Measurements from ENCODE around the gene PODXL.

DNA sequence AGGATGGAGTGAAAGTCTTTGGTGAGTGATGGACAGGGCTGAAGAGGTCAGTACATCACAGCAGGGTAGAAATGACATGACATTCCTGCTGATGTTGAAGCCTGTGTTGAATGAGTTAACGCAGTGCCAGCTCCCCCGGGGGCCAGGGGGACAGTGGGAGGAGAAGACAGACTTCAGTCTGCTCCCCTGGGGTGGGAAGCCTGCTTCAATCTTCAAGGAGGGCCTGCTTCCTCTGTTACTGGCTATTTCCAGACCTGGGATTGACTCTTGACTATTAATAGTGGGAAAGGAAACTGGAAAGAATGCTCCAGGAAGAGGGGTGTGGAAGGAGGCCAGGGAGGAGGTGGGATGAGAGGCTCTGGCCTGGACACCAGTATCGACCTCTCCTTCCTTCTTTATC is 27.2 kb downstream of the PODXL start:
- TF ChIP-seq, protein P1, sequence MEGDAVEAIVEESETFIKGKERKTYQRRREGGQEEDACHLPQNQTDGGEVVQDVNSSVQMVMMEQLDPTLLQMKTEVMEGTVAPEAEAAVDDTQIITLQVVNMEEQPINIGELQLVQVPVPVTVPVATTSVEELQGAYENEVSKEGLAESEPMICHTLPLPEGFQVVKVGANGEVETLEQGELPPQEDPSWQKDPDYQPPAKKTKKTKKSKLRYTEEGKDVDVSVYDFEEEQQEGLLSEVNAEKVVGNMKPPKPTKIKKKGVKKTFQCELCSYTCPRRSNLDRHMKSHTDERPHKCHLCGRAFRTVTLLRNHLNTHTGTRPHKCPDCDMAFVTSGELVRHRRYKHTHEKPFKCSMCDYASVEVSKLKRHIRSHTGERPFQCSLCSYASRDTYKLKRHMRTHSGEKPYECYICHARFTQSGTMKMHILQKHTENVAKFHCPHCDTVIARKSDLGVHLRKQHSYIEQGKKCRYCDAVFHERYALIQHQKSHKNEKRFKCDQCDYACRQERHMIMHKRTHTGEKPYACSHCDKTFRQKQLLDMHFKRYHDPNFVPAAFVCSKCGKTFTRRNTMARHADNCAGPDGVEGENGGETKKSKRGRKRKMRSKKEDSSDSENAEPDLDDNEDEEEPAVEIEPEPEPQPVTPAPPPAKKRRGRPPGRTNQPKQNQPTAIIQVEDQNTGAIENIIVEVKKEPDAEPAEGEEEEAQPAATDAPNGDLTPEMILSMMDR (IDR thresholded peaks at IDR 0.05), result no peak
- no peak for TF ChIP-seq POLR2A (IDR thresholded peaks at IDR 0.05)

Measured in heart left ventricle (tissue), 13 donors.